HG03460 (cell line): ENCODE data around the gene SLC41A3.
"Not testable (repeated sequence)": the region's sequence is repeated elsewhere in the genome, so short reads cannot be mapped to it uniquely, and the experiment has no call there.

Experiments
- ATAC-seq: cut with Tn5 transposase; IDR thresholded peaks from one replicate; pipeline ENCODE4 v1.9.1; 2021; ENCODE audit not compliant: unreplicated experiment

The SLC41A3 gene

DNA sequence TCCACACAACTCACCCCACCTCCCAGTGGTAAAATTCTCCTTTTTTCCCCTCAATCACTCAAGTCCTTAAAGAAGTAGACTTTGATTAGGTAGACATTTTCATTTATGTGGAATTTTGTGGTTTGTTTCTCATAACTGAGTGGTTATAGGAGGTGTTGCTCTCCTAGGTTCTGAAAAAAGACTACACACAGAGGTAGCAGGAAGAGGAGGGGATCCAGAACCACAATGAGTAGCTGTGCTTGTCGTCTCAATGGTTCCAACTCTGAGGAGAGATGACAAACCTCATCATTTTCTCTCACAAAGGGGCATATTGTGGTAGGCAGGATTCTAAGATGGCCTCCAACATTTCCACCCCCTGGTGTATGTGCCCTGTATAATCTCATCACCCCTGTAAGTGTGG lies 120.1 kb downstream of the SLC41A3 start:
- not testable (repeated sequence) for ATAC-seq

DNA sequence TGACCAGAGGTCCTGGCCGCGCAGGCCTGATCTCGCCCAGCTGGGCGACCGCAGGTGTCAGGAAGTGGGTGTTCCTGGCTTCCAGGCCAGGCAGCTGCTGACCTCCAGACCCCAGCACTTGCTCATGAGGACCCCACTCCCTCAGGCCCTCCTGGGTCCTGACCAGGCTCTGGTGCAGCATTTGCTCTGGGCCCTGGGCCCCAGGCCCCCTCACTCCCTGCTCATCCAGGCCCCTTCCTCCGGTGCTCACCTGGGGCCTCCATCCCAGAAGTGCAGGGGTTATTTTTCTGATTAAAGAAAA lies 122.7 kb downstream of the SLC41A3 start:
- no peak for ATAC-seq

GRCh38 chr3:125960456-125961288 lies 123.3 kb downstream of the SLC41A3 start:
- no peak for ATAC-seq

- ATAC-seq = no peak
These were observed 123.9 kb downstream of the SLC41A3 start for GRCh38 chr3:125960066-125960424.

- ATAC-seq = no peak
These were observed 124.4 kb downstream of the SLC41A3 start for GRCh38 chr3:125959317-125960065.

DNA sequence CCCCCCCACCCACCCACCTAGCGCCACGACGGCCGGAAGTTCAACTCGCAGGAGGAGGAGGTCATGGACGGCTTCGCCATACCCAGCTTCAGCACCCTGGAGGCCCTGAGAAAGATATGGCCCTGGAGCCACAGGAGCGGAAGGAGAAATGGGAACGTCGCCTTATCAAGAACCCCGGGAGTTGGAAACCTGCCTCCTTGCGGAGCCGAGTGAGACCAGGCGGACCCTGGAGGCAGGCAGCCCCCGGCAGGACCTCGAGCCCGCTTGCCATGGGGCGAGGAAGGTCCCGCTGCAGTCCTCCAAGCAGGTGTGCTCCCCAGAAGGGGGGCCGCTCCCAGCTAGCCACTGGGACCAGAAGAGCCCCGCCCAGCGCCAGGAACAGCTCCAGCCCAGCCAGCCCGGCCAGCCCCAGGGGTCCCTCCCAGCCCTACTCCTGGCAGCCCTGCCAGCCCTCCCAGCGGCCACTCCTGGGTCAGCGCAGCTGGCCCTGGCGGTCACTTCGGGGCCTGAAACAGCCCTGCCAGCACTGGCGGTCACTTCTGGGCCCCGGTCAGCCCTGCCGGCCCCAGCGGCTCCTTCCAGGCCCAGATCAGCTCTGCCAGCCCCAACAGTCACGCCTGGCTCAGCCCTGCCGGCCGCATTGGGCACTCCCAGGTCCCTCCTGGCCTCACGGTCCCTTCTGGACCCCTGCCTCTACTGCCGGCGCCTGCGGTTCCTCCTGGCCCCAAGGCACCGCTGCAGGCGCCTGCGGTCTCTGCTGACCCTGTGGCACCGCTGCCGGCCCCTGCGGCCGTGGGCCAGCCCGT lies 125.2 kb downstream of the SLC41A3 start:
- no peak for ATAC-seq

GRCh38 chr3:125957674-125958510 lies 126.0 kb downstream of the SLC41A3 start:
- ATAC-seq = no peak

GRCh38 chr3:125957020-125957419 lies 126.9 kb downstream of the SLC41A3 start:
- not testable (repeated sequence) for ATAC-seq
